Stimulated activated CD8-positive, alpha-beta memory T cell treated with anti-CD3 and anti-CD28 coated beads, Interleukin-15, amount 100 ng/mL, for 1 hour (primary cell): ENCODE measurements around the gene TMEM271.

ENCODE experiments used
- DNase-seq: peaks from one replicate; pipeline ENCODE4 v3.0.0-alpha.2; 2020; ENCODE audit warnings: low read depth

The TMEM271 gene

GRCh38 chr4:576245-576821 is at the start of gene TMEM271:
Gene TMEM271, minus strand, starts transcription at chr4:576295. Its CDS starts 233 bp downstream, at chr4:576062.
- no peak for DNase-seq

GRCh38 chr4:625631-626161 is 49.6 kb upstream of the TMEM271 start:
- DNase-seq = no peak

- DNase-seq = no peak
Measured at GRCh38 chr4:624705-625590, 48.9 kb upstream of the TMEM271 start, which contains the start of gene PDE6B. Gene PDE6B, plus strand, starts transcription at chr4:625573. Its CDS starts 54 bp downstream, at chr4:625627.

- no peak for DNase-seq
Measured at GRCh38 chr4:623914-624566, 47.9 kb upstream of the TMEM271 start.

GRCh38 chr4:622996-623913 is 47.2 kb upstream of the TMEM271 start:
- DNase-seq = no peak

- DNase-seq = no peak
Measured at GRCh38 chr4:622071-622995, 46.2 kb upstream of the TMEM271 start.

- no peak for DNase-seq
Measured at GRCh38 chr4:621296-622070, 45.4 kb upstream of the TMEM271 start.

GRCh38 chr4:620851-621261 is 44.8 kb upstream of the TMEM271 start:
- DNase-seq = no peak

GRCh38 chr4:620201-620600 is 44.1 kb upstream of the TMEM271 start:
- no peak for DNase-seq

- DNase-seq = no peak
Measured at GRCh38 chr4:617644-618641, 41.8 kb upstream of the TMEM271 start.

- DNase-seq = no peak
Measured at GRCh38 chr4:616911-617643, 41.0 kb upstream of the TMEM271 start.

GRCh38 chr4:616091-616490 is 40.0 kb upstream of the TMEM271 start:
- DNase-seq = no peak

- no peak for DNase-seq
Measured at GRCh38 chr4:613126-613525, 37.0 kb upstream of the TMEM271 start.

GRCh38 chr4:612749-613125 is 36.6 kb upstream of the TMEM271 start:
- no peak for DNase-seq

- no peak for DNase-seq
Measured at GRCh38 chr4:612052-612748, 36.1 kb upstream of the TMEM271 start.

- DNase-seq = no peak
Measured at GRCh38 chr4:610411-611261, 34.5 kb upstream of the TMEM271 start.
